HEK293T (cell line): ENCODE results near the gene RAET1G.
"Not testable (repeated sequence)": the region's sequence is repeated elsewhere in the genome, so short reads cannot be mapped to it uniquely, and the experiment has no call there.

Experiments
- CTCF ChIA-PET: fragments of 350-600 bp; formaldehyde crosslinking; extraction: SDS; loops from one replicate; lab custom pipeline; 2021; ENCODE audit warnings: antibody characterized with exemption, inconsistent platforms; lab: Yijun Ruan, JAX
- POLR2A ChIA-PET: fragments of 350-600 bp; formaldehyde crosslinking; extraction: SDS; loops from one replicate; lab custom pipeline; 2020; ENCODE audit warnings: antibody characterized with exemption, inconsistent platforms; lab: Yijun Ruan, JAX
- DNase-seq: peaks from one replicate; pipeline ENCODE4 v3.0.0; 2012; ENCODE audit warnings: mixed read lengths; ENCODE audit errors: extremely low spot score
- ARNT ChIP-seq: fragments of 450-650 bp; IDR thresholded peaks from 2 replicates; pipeline ENCODE4 v1.6.1; 2017; ENCODE audit warnings: mild to moderate bottlenecking
- BHLHE40 ChIP-seq: fragments of 450-650 bp; IDR thresholded peaks from 2 replicates; pipeline ENCODE4 v1.6.1; 2016; ENCODE audit warnings: mild to moderate bottlenecking, moderate library complexity, borderline replicate concordance
- CTBP1 ChIP-seq: fragments of 450-650 bp; IDR thresholded peaks from 2 replicates; pipeline ENCODE4 v1.6.1; 2016; ENCODE audit warnings: borderline replicate concordance
- ELF4 ChIP-seq: fragments of 450-650 bp; IDR thresholded peaks from 2 replicates; pipeline ENCODE4 v1.6.1; 2017; ENCODE audit warnings: antibody characterized with exemption
- FOXA1 ChIP-seq: fragments of 450-650 bp; IDR thresholded peaks from 2 replicates; pipeline ENCODE4 v1.6.1; 2016; ENCODE audit warnings: mild to moderate bottlenecking
- FOXK2 ChIP-seq: fragments of 450-650 bp; IDR thresholded peaks from 2 replicates; pipeline ENCODE4 v1.6.1; 2016; ENCODE audit warnings: mild to moderate bottlenecking
- FOXM1 ChIP-seq: fragments of 450-650 bp; IDR thresholded peaks from 2 replicates; pipeline ENCODE4 v1.6.1; 2017; ENCODE audit warnings: mild to moderate bottlenecking, borderline replicate concordance
- HDGF ChIP-seq: fragments of 450-650 bp; IDR thresholded peaks from 2 replicates; pipeline ENCODE4 v1.6.1; 2017; ENCODE audit warnings: antibody characterized with exemption, borderline replicate concordance
- L3MBTL2 ChIP-seq: fragments of 450-650 bp; conservative IDR thresholded peaks from 2 replicates; pipeline ENCODE4 v1.6.1; 2016; ENCODE audit warnings: mild to moderate bottlenecking
- LEF1 ChIP-seq: fragments of 450-650 bp; IDR thresholded peaks from 2 replicates; pipeline ENCODE4 v1.6.1; 2017; ENCODE audit warnings: mild to moderate bottlenecking, borderline replicate concordance
- NFRKB ChIP-seq: fragments of 450-650 bp; IDR thresholded peaks from 2 replicates; pipeline ENCODE4 v1.6.1; 2016; ENCODE audit warnings: mild to moderate bottlenecking, moderate library complexity
- SP1 ChIP-seq: fragments of 450-650 bp; IDR thresholded peaks from 2 replicates; pipeline ENCODE4 v1.6.1; 2017
- SUZ12 ChIP-seq: fragments of 450-650 bp; IDR thresholded peaks from 2 replicates; pipeline ENCODE4 v1.6.1; 2016; ENCODE audit warnings: mild to moderate bottlenecking
- TARDBP ChIP-seq: fragments of 450-650 bp; IDR thresholded peaks from 2 replicates; pipeline ENCODE4 v1.6.1; 2016
- ZNF384 ChIP-seq: fragments of 450-650 bp; IDR thresholded peaks from 2 replicates; pipeline ENCODE4 v1.6.1; 2016
- TF ChIP-seq, protein P1 (sequence below): fragments of 450-650 bp; IDR thresholded peaks from 2 replicates; pipeline ENCODE4 v1.6.1; 2016

RAET1G gene

DNA sequence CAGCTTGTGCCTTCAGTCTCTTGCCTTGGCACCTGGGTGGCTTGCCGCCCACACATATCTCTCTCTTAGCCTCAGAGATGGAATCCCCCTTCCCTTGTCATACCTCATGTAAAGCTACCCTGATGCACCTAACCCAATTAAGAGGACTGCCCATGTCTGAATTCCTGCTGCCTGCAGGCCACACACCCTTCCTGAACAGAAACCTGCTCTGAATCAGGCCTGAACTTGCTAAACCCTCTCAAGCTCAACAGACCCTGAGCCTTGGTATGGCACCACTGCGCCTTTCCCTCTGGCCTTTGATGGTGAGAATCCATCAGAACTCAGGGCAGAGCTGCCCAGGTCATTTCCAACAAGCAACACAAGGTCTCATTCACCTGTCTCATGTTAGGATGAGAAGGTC lies 5.2 kb downstream of the RAET1G start:
- ChIA-PET CTCF (interaction anchor here (0.6 kb wide), 1 partner anchor 892 kb away, joined by 3 read pairs; no protein-coding TSS in a partner anchor), POLR2A (no interaction called here)
- DNase-seq = no peak
- TF ChIP-seq ELF4 = no peak
- TF ChIP-seq FOXA1 = no peak
- no peak for TF ChIP-seq L3MBTL2
- no peak for TF ChIP-seq HDGF
- no peak for TF ChIP-seq ARNT
- TF ChIP-seq NFRKB = no peak

DNA sequence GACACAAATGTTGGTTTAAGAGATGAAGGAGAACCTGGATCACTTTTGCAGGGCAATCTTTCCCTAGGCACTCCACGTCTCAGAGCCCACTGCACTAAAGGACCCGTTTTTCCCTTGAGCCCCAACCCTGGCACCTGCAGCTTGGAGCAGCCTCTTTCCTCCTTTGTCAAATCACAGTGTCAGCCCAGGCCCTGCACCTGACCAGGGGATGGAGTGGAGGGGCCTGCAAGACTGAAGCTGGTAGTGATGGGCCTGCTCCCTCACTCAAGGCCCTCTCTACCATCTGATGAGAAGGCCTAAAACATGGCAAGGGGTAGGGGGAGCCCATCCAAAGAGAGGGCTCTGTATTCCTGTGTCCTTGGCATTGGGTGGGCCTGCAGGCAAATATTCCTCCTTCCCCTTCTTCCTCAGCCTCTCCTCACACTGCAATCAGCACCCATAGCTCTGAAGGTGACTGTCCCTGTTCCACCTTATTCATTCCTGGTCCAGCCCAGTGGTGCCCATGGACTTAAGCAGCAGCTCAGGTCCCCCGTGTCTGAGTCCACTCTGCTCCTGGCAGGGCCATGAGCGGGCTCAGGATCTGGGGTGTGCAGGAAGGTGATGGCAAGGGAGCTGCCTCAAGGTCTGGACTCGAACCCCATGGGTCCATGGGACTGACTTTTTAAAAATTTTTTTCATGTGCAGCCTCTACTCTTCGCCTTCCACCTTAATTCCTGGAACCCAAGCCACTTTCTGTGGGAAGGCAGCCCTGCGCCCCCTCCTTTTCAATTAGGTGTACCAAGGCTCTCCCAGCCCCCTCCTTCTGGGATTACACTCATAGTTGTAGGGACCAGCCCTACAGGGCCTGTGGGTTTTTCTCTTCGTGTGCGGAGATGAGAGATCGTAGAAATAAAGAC lies 6.7 kb downstream of the RAET1G start:
- POLR2A ChIA-PET = no interaction called here
- CTCF ChIA-PET = interaction anchor here (0.9 kb wide), 1 partner anchor 18 kb away, joined by 4 read pairs; no protein-coding TSS in a partner anchor
- no peak for TF ChIP-seq ELF4
- no peak for TF ChIP-seq TARDBP
- no peak for TF ChIP-seq CTBP1

DNA sequence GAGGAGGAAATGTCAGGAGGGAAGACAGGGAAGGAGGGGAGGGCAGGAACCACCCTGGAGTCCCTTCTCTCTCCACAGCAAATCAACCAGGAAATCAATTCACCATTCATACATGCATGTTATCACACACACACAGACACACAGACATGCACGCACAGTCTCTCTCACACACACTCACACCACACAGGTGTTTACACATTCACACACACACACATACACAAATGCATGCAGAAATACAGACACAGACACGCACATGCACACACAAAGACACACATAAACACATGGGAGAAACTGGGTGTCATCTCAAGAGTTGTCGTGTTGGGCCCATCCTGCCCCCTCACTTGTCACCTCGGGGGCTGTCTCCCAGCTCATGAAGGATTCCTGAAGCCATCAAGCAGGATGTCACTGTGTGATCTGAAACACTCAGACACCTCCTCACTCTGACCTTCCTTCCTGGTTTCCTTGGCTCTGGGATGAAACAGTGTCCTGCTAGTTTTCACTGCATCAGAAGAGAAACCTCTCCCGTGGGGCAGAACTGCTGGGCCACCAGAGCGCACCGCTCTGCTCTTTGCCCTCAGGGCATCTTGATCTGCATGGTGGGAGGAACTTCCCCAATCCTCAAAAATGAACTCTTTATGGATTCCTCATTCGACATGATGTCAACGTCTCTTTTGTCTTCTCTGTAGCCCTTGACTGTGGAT lies 9.2 kb downstream of the RAET1G start:
- ChIA-PET POLR2A (no interaction called here), CTCF (interaction anchor here (1.3 kb wide), 1 partner anchor 52 kb away, joined by 3 read pairs; no protein-coding TSS in a partner anchor)
- no peak for TF ChIP-seq TARDBP
- TF ChIP-seq FOXK2 = no peak
- no peak for TF ChIP-seq BHLHE40
- TF ChIP-seq L3MBTL2 = no peak
- TF ChIP-seq SP1 = no peak
- no peak for TF ChIP-seq HDGF
- no peak for TF ChIP-seq ZNF384
- TF ChIP-seq LEF1 = no peak
- DNase-seq = no peak

More for the DNA sequence above, 6.7 kb downstream of the RAET1G start:
- DNase-seq = no peak

DNA sequence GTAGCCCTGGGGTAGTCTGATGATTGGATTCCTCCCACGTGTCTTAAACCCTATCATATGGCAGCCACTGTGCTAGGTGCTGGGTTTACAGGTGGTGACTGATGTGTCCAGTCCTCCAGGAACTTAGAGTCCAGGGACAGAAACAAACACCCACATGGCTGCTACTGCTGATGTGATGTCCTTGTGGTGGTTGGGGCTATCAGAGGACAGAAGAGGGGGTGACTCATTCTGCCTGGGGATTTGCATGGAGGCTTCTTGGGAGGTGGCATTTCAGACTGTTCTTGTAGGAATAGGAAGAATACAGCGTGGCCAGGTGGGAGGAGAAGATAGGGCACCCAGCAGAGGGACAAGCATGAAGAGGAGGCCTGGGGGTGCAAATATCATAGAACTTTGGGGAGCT lies 9.8 kb downstream of the RAET1G start:
- POLR2A ChIA-PET = no interaction called here
- TF ChIP-seq, protein P1, sequence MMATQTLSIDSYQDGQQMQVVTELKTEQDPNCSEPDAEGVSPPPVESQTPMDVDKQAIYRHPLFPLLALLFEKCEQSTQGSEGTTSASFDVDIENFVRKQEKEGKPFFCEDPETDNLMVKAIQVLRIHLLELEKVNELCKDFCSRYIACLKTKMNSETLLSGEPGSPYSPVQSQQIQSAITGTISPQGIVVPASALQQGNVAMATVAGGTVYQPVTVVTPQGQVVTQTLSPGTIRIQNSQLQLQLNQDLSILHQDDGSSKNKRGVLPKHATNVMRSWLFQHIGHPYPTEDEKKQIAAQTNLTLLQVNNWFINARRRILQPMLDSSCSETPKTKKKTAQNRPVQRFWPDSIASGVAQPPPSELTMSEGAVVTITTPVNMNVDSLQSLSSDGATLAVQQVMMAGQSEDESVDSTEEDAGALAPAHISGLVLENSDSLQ = no peak
- no peak for TF ChIP-seq CTBP1
- TF ChIP-seq LEF1 = no peak
- no peak for TF ChIP-seq ARNT
- TF ChIP-seq BHLHE40 = no peak
- no peak for TF ChIP-seq L3MBTL2
- no peak for TF ChIP-seq NFRKB
- TF ChIP-seq SUZ12 = no peak
- no peak for TF ChIP-seq ZNF384
- no peak for TF ChIP-seq SP1
- no peak for TF ChIP-seq HDGF
- no peak for TF ChIP-seq ELF4
- no peak for TF ChIP-seq FOXM1
- TF ChIP-seq FOXK2 = no peak
- no peak for TF ChIP-seq TARDBP
- TF ChIP-seq FOXA1 = no peak
- CTCF ChIA-PET = no interaction called here
- no peak for DNase-seq

DNA sequence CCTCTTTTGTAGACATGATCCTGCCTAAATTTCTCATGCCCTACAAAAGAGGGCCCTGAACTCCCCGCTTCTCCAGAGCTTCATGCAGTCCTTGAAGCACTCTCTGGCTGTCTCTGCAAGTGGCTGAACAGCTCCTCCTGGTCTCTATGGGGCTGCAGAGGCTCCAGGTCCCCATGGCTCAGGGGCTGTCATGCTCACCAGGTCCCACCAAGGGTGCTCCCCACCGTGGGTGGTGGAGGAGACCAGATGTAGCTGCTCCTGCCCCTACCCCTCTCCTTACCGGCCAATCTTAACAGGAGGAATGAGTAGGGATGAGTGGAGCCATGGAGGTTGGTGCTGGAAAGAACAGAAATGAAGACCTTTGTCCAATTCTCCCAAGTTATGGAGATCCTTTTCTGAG lies 10.2 kb downstream of the RAET1G start:
- DNase-seq, POLR2A ChIA-PET, CTCF ChIA-PET: not testable (repeated sequence)

DNA sequence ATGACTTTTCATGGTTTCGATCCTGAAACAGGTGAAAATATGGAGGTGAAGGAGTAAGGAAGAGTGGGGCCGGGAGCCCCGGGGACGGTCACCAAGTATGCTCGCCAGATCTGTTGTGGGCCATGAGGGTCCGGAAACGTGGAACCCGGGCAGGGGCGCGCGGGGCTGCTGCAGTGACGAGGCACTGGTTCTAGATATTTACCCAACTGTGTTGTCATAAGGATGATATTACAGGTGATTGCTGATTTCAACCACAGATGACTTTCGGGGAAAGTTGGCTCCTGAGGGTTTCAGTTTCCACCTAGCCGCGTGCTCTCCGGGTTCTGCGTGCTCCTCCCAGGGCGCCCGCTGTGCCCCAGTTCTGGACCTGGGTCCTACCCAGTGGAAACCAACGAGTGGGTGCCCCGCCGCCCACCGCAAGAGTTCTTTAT lies 12.2 kb downstream of the RAET1G start:
- POLR2A ChIA-PET = no interaction called here
- TF ChIP-seq ARNT = no peak
- no peak for TF ChIP-seq BHLHE40
- TF ChIP-seq HDGF = no peak
- TF ChIP-seq CTBP1 = no peak
- TF ChIP-seq L3MBTL2 = no peak

DNA sequence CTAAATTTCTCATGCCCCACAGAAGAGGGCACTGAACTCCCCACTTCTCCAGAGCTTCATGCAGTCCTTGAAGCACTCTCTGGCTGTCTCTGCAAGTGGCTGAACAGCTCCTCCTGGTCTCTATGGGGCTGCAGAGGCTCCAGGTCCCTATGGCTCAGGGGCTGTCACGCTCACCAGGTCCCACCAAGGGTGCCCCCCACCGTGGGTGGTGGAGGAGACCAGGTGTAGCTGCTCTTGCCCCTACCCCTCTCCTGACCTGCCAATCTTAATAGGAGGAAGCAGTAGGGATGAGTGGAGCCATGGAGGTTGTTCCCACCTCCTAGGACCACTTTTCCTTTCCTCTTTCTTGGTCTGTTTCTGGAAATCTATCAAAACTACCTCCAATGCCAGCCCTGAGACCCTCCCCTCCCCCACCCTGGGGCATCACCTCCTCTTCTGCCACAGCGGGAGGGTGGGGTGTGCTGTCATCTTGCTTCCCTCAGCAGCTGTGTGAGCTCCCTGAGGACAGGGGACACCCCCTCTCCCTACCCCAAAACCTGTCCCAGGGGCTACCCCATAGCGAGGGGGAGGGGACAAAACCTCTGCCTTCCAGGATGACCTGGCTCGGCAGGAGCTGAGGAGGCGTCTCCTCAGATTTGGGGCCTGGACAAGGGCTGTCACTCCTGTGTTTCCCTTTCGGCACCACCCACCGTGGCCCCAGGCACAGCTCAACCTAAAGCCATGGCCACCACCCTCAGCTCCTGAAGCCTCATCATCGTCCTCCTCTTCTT lies 13.0 kb downstream of the RAET1G start:
- ChIA-PET POLR2A (no interaction called here), CTCF (no interaction called here)
- TF ChIP-seq FOXM1 (no peak), L3MBTL2 (no peak), SP1 (no peak), HDGF (no peak), ELF4 (no peak), ARNT (no peak), LEF1 (no peak), CTBP1 (no peak), NFRKB (no peak), FOXA1 (no peak), BHLHE40 (no peak), TARDBP (no peak), ZNF384 (no peak), FOXK2 (no peak), SUZ12 (no peak)
- TF ChIP-seq, protein P1 = no peak
- no peak for DNase-seq

More for the DNA sequence above, 12.2 kb downstream of the RAET1G start:
- no peak for DNase-seq
- CTCF ChIA-PET = no interaction called here

DNA sequence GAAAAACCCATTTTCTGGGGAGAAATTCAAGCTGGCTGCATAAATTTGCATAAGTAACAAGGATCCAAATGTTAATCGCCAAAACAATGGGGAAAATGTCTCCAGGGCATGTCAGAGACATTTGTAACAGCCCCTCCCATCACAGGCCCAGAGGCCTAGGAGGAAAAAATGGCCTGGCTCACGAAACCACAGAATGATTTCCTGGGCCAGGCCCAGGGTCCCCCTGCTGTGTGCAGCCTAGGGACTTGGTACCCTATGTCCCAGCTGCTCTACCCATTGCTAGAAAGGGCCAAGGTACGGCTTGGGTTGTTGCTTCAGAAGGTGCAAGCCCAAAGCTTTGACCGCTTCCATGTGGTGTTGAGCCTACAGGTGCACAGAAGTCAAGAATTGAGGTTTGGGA lies 14.4 kb downstream of the RAET1G start:
- POLR2A ChIA-PET, DNase-seq: not testable (repeated sequence)
- CTCF ChIA-PET = interaction anchor here (0.7 kb wide), 1 partner anchor 189 kb away, joined by 3 read pairs; no protein-coding TSS in a partner anchor
